ENCODE data around the gene FGFRL1.

GRCh38 chr4:971666-972500 is 39.5 kb upstream of the FGFRL1 start:
- TF ChIP-seq EP300 (IDR thresholded peaks at IDR 0.05) (no peak), POLR2A (IDR thresholded peaks at IDR 0.05) (no peak), CTCF (IDR thresholded peaks at IDR 0.05) (no peak), POLR2AphosphoS5 (IDR thresholded peaks at IDR 0.05) (no peak)
